OCI-LY1 (cell line): ENCODE data around the gene AKAP13.

Source experiments
- H2AFZ ChIP-seq: fragments of 200-600 bp; sonication (generic), shearing (Covaris generic); 2 replicates; pipeline ENCODE4 v1.6.0; 2014; ENCODE audit warnings: antibody characterized with exemption, mild to moderate bottlenecking, low read length
- H3F3A ChIP-seq: fragments of 200-600 bp; sonication (generic), shearing (Covaris generic); 2 replicates; pipeline ENCODE4 v1.6.0; 2014; ENCODE audit warnings: mild to moderate bottlenecking, antibody characterized with exemption, low read length, moderate library complexity; ENCODE audit not compliant: insufficient read depth
- H3K27ac ChIP-seq: fragments of 200-600 bp; sonication (generic); 2 replicates; pipeline ENCODE4 v1.5.1; 2014; ENCODE audit warnings: low read length, mixed run types, mild to moderate bottlenecking, low read depth; ENCODE audit not compliant: poor library complexity, severe bottlenecking
- H3K27me3 ChIP-seq: fragments of 200-600 bp; sonication (generic); 2 replicates; pipeline ENCODE4 v1.6.0; 2014; ENCODE audit warnings: antibody characterized with exemption, mild to moderate bottlenecking, low read length, moderate library complexity; ENCODE audit not compliant: insufficient read depth
- H3K36me3 ChIP-seq: fragments of 200-600 bp; sonication (generic); 2 replicates; pipeline ENCODE4 v1.6.1; 2014; ENCODE audit warnings: mild to moderate bottlenecking, antibody characterized with exemption, low read length, moderate library complexity, mixed read lengths; ENCODE audit not compliant: insufficient read depth
- H3K4me1 ChIP-seq: fragments of 200-600 bp; sonication (generic); 2 replicates; pipeline ENCODE4 v1.5.1; 2014; ENCODE audit warnings: mild to moderate bottlenecking, low read length, moderate library complexity; ENCODE audit not compliant: insufficient read depth, severe bottlenecking
- H3K4me2 ChIP-seq: fragments of 200-600 bp; sonication (generic), shearing (Covaris generic); 2 replicates; pipeline ENCODE4 v1.6.1; 2014; ENCODE audit warnings: low read length
- H3K4me3 ChIP-seq: fragments of 200-600 bp; sonication (generic); 2 replicates; pipeline ENCODE4 v1.5.1; 2014; ENCODE audit warnings: low read length, low read depth, mild to moderate bottlenecking, mixed read lengths; ENCODE audit not compliant: poor library complexity, severe bottlenecking
- H3K79me2 ChIP-seq: fragments of 200-600 bp; shearing (Covaris generic); 2 replicates; pipeline ENCODE4 v1.6.1; 2016; ENCODE audit warnings: mixed run types, low read length, mixed read lengths; ENCODE audit not compliant: insufficient read depth
- H3K9ac ChIP-seq: fragments of 200-600 bp; sonication (generic), shearing (Covaris generic); 2 replicates; pipeline ENCODE4 v1.6.1; 2014; ENCODE audit warnings: mild to moderate bottlenecking, low read length, mixed read lengths
- H3K9me2 ChIP-seq: fragments of 200-600 bp; sonication (generic), shearing (Covaris generic); 2 replicates; pipeline ENCODE4 v1.6.1; 2014; ENCODE audit warnings: low read depth, mild to moderate bottlenecking, low read length, mixed read lengths
- H3K9me3 ChIP-seq: fragments of 200-600 bp; shearing (Covaris generic); 2 replicates; pipeline ENCODE4 v1.6.1; 2014; ENCODE audit warnings: low read length, mixed read lengths
- H4K20me1 ChIP-seq: fragments of 200-600 bp; sonication (generic), shearing (Covaris generic); 2 replicates; pipeline ENCODE4 v1.6.0; 2016; ENCODE audit warnings: mild to moderate bottlenecking, low read length; ENCODE audit not compliant: insufficient read depth
- EZH2 ChIP-seq: fragments of 200-600 bp; sonication (generic), shearing (Covaris generic); IDR thresholded peaks from 2 replicates; pipeline ENCODE4 v1.8.0; 2017; ENCODE audit warnings: borderline replicate concordance, mixed run types, mild to moderate bottlenecking, antibody characterized with exemption, low read length, moderate library complexity, mixed read lengths
- TF ChIP-seq, protein P1 (sequence below): fragments of 200-600 bp; sonication (generic), shearing (Covaris generic); IDR thresholded peaks from 2 replicates; pipeline ENCODE4 v1.5.1; 2017; ENCODE audit warnings: mild to moderate bottlenecking, antibody characterized with exemption, low read length, moderate library complexity, mixed read lengths

The AKAP13 gene

GRCh38 chr15:85706779-85707518, 326.5 kb downstream of the AKAP13 start:
- peaks cover 48% of the 10 kb centered on the region for H3K36me3 ChIP-seq
- H3K4me2 ChIP-seq: peak overlapping the region; percentile 90

GRCh38 chr15:85707519-85708338, 327.3 kb downstream of the AKAP13 start:
- H3K27me3 ChIP-seq: no peaks in the 10 kb centered on the region
- H3K4me3 ChIP-seq: peak overlapping the region; percentile 47
- H3K9ac ChIP-seq: peak overlapping the region; percentile 55
- no peaks in the 10 kb centered on the region for H3K9me3 ChIP-seq
- peaks cover 56% of the 10 kb centered on the region for H3K36me3 ChIP-seq
- peaks cover 22% of the 10 kb centered on the region for H3K79me2 ChIP-seq
- H3K9me2 ChIP-seq: no peaks in the 10 kb centered on the region
- no peak overlapping the region for H2AFZ ChIP-seq
- no peaks in the 10 kb centered on the region for H3F3A ChIP-seq
- peak overlapping the region; percentile 93 for H3K27ac ChIP-seq
- TF ChIP-seq, protein P1, sequence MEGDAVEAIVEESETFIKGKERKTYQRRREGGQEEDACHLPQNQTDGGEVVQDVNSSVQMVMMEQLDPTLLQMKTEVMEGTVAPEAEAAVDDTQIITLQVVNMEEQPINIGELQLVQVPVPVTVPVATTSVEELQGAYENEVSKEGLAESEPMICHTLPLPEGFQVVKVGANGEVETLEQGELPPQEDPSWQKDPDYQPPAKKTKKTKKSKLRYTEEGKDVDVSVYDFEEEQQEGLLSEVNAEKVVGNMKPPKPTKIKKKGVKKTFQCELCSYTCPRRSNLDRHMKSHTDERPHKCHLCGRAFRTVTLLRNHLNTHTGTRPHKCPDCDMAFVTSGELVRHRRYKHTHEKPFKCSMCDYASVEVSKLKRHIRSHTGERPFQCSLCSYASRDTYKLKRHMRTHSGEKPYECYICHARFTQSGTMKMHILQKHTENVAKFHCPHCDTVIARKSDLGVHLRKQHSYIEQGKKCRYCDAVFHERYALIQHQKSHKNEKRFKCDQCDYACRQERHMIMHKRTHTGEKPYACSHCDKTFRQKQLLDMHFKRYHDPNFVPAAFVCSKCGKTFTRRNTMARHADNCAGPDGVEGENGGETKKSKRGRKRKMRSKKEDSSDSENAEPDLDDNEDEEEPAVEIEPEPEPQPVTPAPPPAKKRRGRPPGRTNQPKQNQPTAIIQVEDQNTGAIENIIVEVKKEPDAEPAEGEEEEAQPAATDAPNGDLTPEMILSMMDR: no peak
- no peak for TF ChIP-seq EZH2
- peaks cover 59% of the 10 kb centered on the region for H3K4me1 ChIP-seq
- no peaks in the 10 kb centered on the region for H4K20me1 ChIP-seq
- H3K4me2 ChIP-seq: peak overlapping the region; percentile 90

More at GRCh38 chr15:85706779-85707518, 326.5 kb downstream of the AKAP13 start:
- Histone ChIP-seq H3K9ac (peak overlapping the region; percentile 55), H3K4me1 (peaks cover 67% of the 10 kb centered on the region), H3F3A (no peaks in the 10 kb centered on the region), H3K4me3 (peak overlapping the region; percentile 47), H4K20me1 (no peaks in the 10 kb centered on the region), H3K9me2 (no peaks in the 10 kb centered on the region), H3K27me3 (no peaks in the 10 kb centered on the region), H3K27ac (peak overlapping the region; percentile 93), H2AFZ (no peak overlapping the region), H3K79me2 (peaks cover 23% of the 10 kb centered on the region), H3K9me3 (no peaks in the 10 kb centered on the region)
- TF ChIP-seq EZH2: no peak
- TF ChIP-seq, protein P1: no peak

GRCh38 chr15:85708402-85708941, 328.1 kb downstream of the AKAP13 start:
- Histone ChIP-seq H2AFZ (no peak overlapping the region), H3K27ac (peak overlapping the region; percentile 93), H3K4me1 (peaks cover 52% of the 10 kb centered on the region), H4K20me1 (no peaks in the 10 kb centered on the region), H3K9me2 (no peaks in the 10 kb centered on the region), H3K9me3 (no peaks in the 10 kb centered on the region), H3F3A (no peaks in the 10 kb centered on the region), H3K4me3 (no peak overlapping the region), H3K27me3 (no peaks in the 10 kb centered on the region), H3K79me2 (peaks cover 16% of the 10 kb centered on the region), H3K4me2 (peak overlapping the region; percentile 90; the same call in 1 of the 2 replicates), H3K36me3 (peaks cover 62% of the 10 kb centered on the region), H3K9ac (peak overlapping the region; percentile 55; the same call in 1 of the 2 replicates)
- TF ChIP-seq, protein P1: no peak
- TF ChIP-seq EZH2: no peak
